Stromal cell of bone marrow (primary cell): ENCODE measurements around the gene AFDN.
"Not testable (repeated sequence)": the region's sequence is repeated elsewhere in the genome, so short reads cannot be mapped to it uniquely, and the experiment has no call there.

Experiments used
- DNase-seq: peaks from one replicate; pipeline ENCODE4 v3.0.0-alpha.2; 2012; ENCODE audit warnings: low read depth

The AFDN gene

GRCh38 chr6:168000198-168001028 lies 173.7 kb downstream of the AFDN start:
- no peak for DNase-seq

GRCh38 chr6:168001029-168001332 lies 174.3 kb downstream of the AFDN start:
- no peak for DNase-seq

GRCh38 chr6:168001514-168001913 lies 174.8 kb downstream of the AFDN start:
- DNase-seq, result not testable (repeated sequence)

GRCh38 chr6:168002804-168003203 lies 176.1 kb downstream of the AFDN start:
- no peak for DNase-seq

GRCh38 chr6:168004023-168004422 lies 177.3 kb downstream of the AFDN start:
- DNase-seq, result no peak

GRCh38 chr6:168004945-168005344 lies 178.2 kb downstream of the AFDN start:
- no peak for DNase-seq

- no peak for DNase-seq
These were observed 179.1 kb downstream of the AFDN start for GRCh38 chr6:168005796-168006195.

- peak; percentile 94 for DNase-seq
These were observed 181.1 kb downstream of the AFDN start for GRCh38 chr6:168007592-168008338.

GRCh38 chr6:168009331-168009730 lies 182.6 kb downstream of the AFDN start:
- DNase-seq, result no peak

GRCh38 chr6:168011291-168011690 lies 184.6 kb downstream of the AFDN start:
- no peak for DNase-seq

GRCh38 chr6:168012431-168013249 lies 185.9 kb downstream of the AFDN start:
- no peak for DNase-seq

GRCh38 chr6:168013250-168013915 lies 186.7 kb downstream of the AFDN start:
- DNase-seq, result no peak

GRCh38 chr6:168014428-168014827 lies 187.7 kb downstream of the AFDN start:
- no peak for DNase-seq

- no peak for DNase-seq
These were observed 188.3 kb downstream of the AFDN start for GRCh38 chr6:168015009-168015408.

GRCh38 chr6:168015482-168016175 lies 188.9 kb downstream of the AFDN start:
- no peak for DNase-seq

GRCh38 chr6:168016176-168016620 lies 189.5 kb downstream of the AFDN start:
- no peak for DNase-seq

- DNase-seq, result no peak
These were observed 190.2 kb downstream of the AFDN start for GRCh38 chr6:168016721-168017525.

- no peak for DNase-seq
These were observed 190.9 kb downstream of the AFDN start for GRCh38 chr6:168017629-168018028.

- no peak for DNase-seq
These were observed 192.0 kb downstream of the AFDN start for GRCh38 chr6:168018664-168019063.

GRCh38 chr6:168020242-168020641 lies 193.5 kb downstream of the AFDN start:
- DNase-seq, result no peak

GRCh38 chr6:168021581-168021980 lies 194.9 kb downstream of the AFDN start:
- no peak for DNase-seq
